ENCODE results near the gene ASIC3.

Gene ASIC3

DNA sequence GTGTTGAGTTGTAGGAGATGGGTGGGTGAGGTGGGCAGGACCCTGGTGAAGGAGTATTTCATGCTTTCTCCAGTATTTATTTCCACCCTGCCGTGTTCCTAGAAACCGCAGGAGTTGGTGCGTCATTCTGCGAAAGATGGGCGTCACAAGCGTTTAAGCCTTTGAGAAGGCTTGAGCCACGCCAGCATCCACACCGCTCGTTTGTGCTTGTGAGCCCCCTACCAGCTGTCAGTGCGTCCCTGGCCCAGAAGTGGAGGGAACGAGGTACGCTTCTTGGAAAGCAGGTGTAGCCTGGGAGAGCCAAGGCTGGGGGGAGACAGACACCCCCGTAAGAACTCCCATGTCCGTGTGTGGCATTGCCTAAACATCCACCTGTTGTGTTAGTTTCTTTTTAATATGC lies 43.7 kb downstream of the ASIC3 start:
- Histone ChIP-seq H3K36me3 (ENCODE audit: insufficient read depth, low read length) (no peaks in the 10 kb centered on the region), H3K9me2 (replicated peaks; ENCODE audit: low read depth, low read length) (no peaks in the 10 kb centered on the region), H3K9me3 (ENCODE audit: insufficient read depth, low read depth, low read length) (no peaks in the 10 kb centered on the region), H4K20me1 (ENCODE audit: insufficient read depth, low read length, poor library complexity, severe bottlenecking) (peaks cover 68% of the 10 kb centered on the region), H3K4me1 (ENCODE audit: insufficient read depth, low read length, poor library complexity, severe bottlenecking) (peaks cover 22% of the 10 kb centered on the region), H3K4me3 (ENCODE audit: low read length, poor library complexity, severe bottlenecking) (no peak overlapping the region), H2AFZ (ENCODE audit: low read length) (no peak overlapping the region), H3K4me2 (ENCODE audit: low read depth, low read length, poor library complexity, severe bottlenecking) (no peak overlapping the region), H3K79me2 (ENCODE audit: insufficient read depth, low read length) (peaks cover 88% of the 10 kb centered on the region), H3F3A (ENCODE audit: low read depth) (no peaks in the 10 kb centered on the region), H3K27me3 (ENCODE audit: insufficient read depth, low read length, poor library complexity, severe bottlenecking) (no peaks in the 10 kb centered on the region), H3K9ac (ENCODE audit: low read depth, low read length, poor library complexity, severe bottlenecking) (no peak overlapping the region)
- TF ChIP-seq EZH2phosphoT487 (IDR thresholded peaks at IDR 0.05; ENCODE audit: borderline replicate concordance) = no peak
- TF ChIP-seq, protein P1, sequence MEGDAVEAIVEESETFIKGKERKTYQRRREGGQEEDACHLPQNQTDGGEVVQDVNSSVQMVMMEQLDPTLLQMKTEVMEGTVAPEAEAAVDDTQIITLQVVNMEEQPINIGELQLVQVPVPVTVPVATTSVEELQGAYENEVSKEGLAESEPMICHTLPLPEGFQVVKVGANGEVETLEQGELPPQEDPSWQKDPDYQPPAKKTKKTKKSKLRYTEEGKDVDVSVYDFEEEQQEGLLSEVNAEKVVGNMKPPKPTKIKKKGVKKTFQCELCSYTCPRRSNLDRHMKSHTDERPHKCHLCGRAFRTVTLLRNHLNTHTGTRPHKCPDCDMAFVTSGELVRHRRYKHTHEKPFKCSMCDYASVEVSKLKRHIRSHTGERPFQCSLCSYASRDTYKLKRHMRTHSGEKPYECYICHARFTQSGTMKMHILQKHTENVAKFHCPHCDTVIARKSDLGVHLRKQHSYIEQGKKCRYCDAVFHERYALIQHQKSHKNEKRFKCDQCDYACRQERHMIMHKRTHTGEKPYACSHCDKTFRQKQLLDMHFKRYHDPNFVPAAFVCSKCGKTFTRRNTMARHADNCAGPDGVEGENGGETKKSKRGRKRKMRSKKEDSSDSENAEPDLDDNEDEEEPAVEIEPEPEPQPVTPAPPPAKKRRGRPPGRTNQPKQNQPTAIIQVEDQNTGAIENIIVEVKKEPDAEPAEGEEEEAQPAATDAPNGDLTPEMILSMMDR (conservative IDR thresholded peaks at IDR 0.05; ENCODE audit: low read length) = no peak

DNA sequence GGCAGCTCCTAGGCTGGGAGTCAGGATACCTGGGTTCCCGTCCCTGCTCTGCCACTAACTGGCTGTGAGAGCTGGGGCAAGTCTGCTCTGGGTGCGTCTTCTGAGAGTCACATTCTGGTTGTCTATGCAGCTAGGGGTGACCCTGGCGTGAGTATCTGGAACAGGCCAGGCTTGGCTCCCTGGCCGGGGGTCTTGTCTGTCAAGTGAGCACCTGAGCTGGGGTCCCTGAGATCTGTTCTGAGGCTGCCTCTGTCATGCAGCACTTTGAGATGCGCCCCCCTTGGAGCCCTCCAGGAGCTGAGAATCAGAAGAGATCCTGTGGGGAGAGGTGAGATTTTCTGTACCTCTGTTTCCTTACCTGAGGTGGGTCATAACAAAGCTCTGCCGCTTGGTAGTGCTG lies 45.4 kb downstream of the ASIC3 start:
- H3K79me2 ChIP-seq (ENCODE audit: insufficient read depth, low read length) = peaks cover 74% of the 10 kb centered on the region; the same call in 1 of the 2 replicates
- H3K36me3 ChIP-seq (ENCODE audit: insufficient read depth, low read length) = no peaks in the 10 kb centered on the region
- peaks cover 52% of the 10 kb centered on the region for H4K20me1 ChIP-seq (ENCODE audit: insufficient read depth, low read length, poor library complexity, severe bottlenecking)
- H3K4me3 ChIP-seq (ENCODE audit: low read length, poor library complexity, severe bottlenecking) = no peak overlapping the region
- H3K9me3 ChIP-seq (ENCODE audit: insufficient read depth, low read depth, low read length) = no peaks in the 10 kb centered on the region
- H3K4me2 ChIP-seq (ENCODE audit: low read depth, low read length, poor library complexity, severe bottlenecking) = no peak overlapping the region
- H3K9ac ChIP-seq (ENCODE audit: low read depth, low read length, poor library complexity, severe bottlenecking) = no peak overlapping the region
- H3F3A ChIP-seq (ENCODE audit: low read depth) = no peaks in the 10 kb centered on the region
- H2AFZ ChIP-seq (ENCODE audit: low read length) = no peak overlapping the region
- H3K27me3 ChIP-seq (ENCODE audit: insufficient read depth, low read length, poor library complexity, severe bottlenecking) = no peaks in the 10 kb centered on the region
- peaks cover 9% of the 10 kb centered on the region for H3K4me1 ChIP-seq (ENCODE audit: insufficient read depth, low read length, poor library complexity, severe bottlenecking)
- TF ChIP-seq, protein P1 (conservative IDR thresholded peaks at IDR 0.05; ENCODE audit: low read length) = no peak
- TF ChIP-seq EZH2phosphoT487 (IDR thresholded peaks at IDR 0.05; ENCODE audit: borderline replicate concordance) = no peak
- H3K9me2 ChIP-seq (replicated peaks; ENCODE audit: low read depth, low read length) = no peaks in the 10 kb centered on the region

DNA sequence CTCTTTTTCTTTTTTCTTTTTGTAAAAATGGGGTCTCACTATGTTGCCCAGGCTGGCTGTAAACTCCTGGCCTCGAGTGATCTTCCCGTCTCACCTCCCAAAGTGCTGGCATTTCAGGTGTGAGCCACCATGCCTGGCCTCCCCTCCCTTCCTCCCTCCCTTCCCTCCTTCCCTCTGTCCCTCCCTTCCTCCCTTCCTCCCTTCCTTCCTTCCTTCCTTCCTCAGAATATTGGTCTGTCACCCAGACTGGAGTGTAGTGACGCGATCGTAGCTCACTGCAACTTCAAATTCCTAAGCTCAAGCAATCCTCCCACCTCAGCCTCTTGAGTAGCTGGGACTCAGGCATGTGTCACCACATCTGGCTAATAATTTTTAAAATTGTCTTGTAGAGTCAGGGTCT lies 46.3 kb downstream of the ASIC3 start:
- no peak overlapping the region for H3K4me3 ChIP-seq (ENCODE audit: low read length, poor library complexity, severe bottlenecking)
- H3K36me3 ChIP-seq (ENCODE audit: insufficient read depth, low read length) = no peaks in the 10 kb centered on the region
- no peaks in the 10 kb centered on the region for H3K9me3 ChIP-seq (ENCODE audit: insufficient read depth, low read depth, low read length)
- no peak overlapping the region for H3K4me2 ChIP-seq (ENCODE audit: low read depth, low read length, poor library complexity, severe bottlenecking)
- H3K9me2 ChIP-seq (replicated peaks; ENCODE audit: low read depth, low read length) = no peaks in the 10 kb centered on the region
- H3K79me2 ChIP-seq (ENCODE audit: insufficient read depth, low read length) = peaks cover 70% of the 10 kb centered on the region; the same call in 1 of the 2 replicates
- H3K9ac ChIP-seq (ENCODE audit: low read depth, low read length, poor library complexity, severe bottlenecking) = no peak overlapping the region
- H4K20me1 ChIP-seq (ENCODE audit: insufficient read depth, low read length, poor library complexity, severe bottlenecking) = peaks cover 43% of the 10 kb centered on the region
- TF ChIP-seq EZH2phosphoT487 (IDR thresholded peaks at IDR 0.05; ENCODE audit: borderline replicate concordance) = no peak
- TF ChIP-seq, protein P1 (conservative IDR thresholded peaks at IDR 0.05; ENCODE audit: low read length) = no peak
- H3K4me1 ChIP-seq (ENCODE audit: insufficient read depth, low read length, poor library complexity, severe bottlenecking) = no peaks in the 10 kb centered on the region
- no peak overlapping the region for H2AFZ ChIP-seq (ENCODE audit: low read length)
- no peaks in the 10 kb centered on the region for H3F3A ChIP-seq (ENCODE audit: low read depth)
- H3K27me3 ChIP-seq (ENCODE audit: insufficient read depth, low read length, poor library complexity, severe bottlenecking) = no peaks in the 10 kb centered on the region
